ENCODE results near the gene SORL1.

DNA sequence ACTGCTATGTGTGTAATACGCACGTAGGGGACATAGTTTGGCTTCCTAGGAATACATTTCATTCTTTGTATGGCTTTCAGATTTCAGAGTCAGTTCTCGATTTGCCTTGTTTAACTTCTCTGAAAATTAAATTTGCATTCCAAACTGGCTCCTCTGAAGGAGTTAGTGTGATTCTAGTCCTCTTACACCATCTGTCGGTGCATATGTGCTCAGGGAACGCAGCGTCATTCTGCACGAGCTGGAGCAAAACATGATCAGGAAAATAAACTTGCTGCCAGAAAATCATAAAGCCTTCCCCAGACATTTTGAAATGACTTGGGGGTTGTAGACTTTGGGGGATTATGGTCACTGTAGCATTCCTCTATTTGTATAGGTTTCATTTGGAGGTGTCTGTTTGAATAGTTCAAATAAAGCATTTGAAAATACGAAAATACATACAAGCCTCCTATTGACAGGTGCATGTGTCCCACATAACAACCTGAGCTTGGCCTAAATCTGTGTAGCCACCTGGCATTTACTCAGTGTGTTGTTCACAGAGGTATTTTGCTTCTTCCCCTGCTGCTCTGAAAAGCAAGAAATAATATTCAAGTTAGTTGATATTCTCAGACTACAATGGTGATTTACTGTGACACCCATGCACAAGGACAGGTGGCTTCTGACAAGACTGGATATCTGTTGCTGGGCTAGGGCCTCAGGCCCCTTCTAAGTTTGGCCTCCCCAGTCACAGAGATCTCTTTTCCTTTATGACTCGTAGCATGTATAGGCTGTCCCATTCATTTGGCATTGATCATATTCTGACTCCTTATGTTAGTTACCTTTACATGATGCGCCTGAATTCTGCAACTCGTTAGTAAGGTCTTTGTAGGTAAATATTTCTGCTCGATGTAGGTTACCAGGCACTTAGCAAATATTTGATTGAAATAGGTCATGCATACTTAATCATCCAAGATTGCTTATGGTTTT is 82.3 kb downstream of the SORL1 start:
- TF ChIP-seq GATA2 (IDR thresholded peaks at IDR 0.05; ENCODE audit: low read depth, low read length) (no peak), GATA3 (IDR thresholded peaks at IDR 0.05; ENCODE audit: low read depth, low read length) (no peak)
